WTC11 (cell line): ENCODE measurements around the gene ALDH3A2. TPM values are rescaled to one million over a fixed set of nuclear protein-coding genes. Genes with fewer than 3 reads are reported as not detected.

ENCODE experiments used
- ATF1 ChIP-seq: sonication (generic); formaldehyde crosslinking; IDR thresholded peaks from 2 replicates; pipeline ENCODE4 v1.8.1; 2023; ENCODE audit warnings: mild to moderate bottlenecking, moderate library complexity, missing genetic modification reagents
- ELF4 ChIP-seq: sonication (generic); formaldehyde crosslinking; IDR thresholded peaks from 2 replicates; pipeline ENCODE4 v1.8.1; 2022; ENCODE audit warnings: low read depth, mild to moderate bottlenecking, moderate library complexity, missing genetic modification reagents
- ESRRA ChIP-seq: sonication (generic); formaldehyde crosslinking; IDR thresholded peaks from 2 replicates; pipeline ENCODE4 v1.8.1; 2022; ENCODE audit warnings: mild to moderate bottlenecking, missing genetic modification reagents, borderline replicate concordance
- ETV6 ChIP-seq: sonication (generic); formaldehyde crosslinking; IDR thresholded peaks from 2 replicates; pipeline ENCODE4 v1.8.1; 2022; ENCODE audit warnings: mild to moderate bottlenecking, missing genetic modification reagents
- FOXK1 ChIP-seq: sonication (generic); formaldehyde crosslinking; IDR thresholded peaks from 2 replicates; pipeline ENCODE4 v1.8.0; 2022; ENCODE audit warnings: mild to moderate bottlenecking, moderate library complexity, missing genetic modification reagents
- GABPB1 ChIP-seq: sonication (generic); formaldehyde crosslinking; IDR thresholded peaks from 2 replicates; pipeline ENCODE4 v1.8.1; 2023; ENCODE audit warnings: mild to moderate bottlenecking, missing genetic modification reagents
- KAT7 ChIP-seq: sonication (generic); formaldehyde crosslinking; IDR thresholded peaks from 2 replicates; pipeline ENCODE4 v1.8.1; 2023; ENCODE audit warnings: missing genetic modification reagents, mild to moderate bottlenecking, borderline replicate concordance
- NR1H2 ChIP-seq: sonication (generic); formaldehyde crosslinking; IDR thresholded peaks from 2 replicates; pipeline ENCODE4 v1.9.0; 2021; ENCODE audit warnings: mild to moderate bottlenecking, moderate library complexity, missing genetic modification reagents
- OVOL2 ChIP-seq: fragments of 250-450 bp; sonication (Bioruptor Pico); IDR thresholded peaks from 2 replicates; pipeline ENCODE4 v1.9.0; 2021; ENCODE audit warnings: mild to moderate bottlenecking, borderline replicate concordance
- ZNF219 ChIP-seq: sonication (generic); formaldehyde crosslinking; IDR thresholded peaks from 2 replicates; pipeline ENCODE4 v1.8.0; 2023; ENCODE audit warnings: missing genetic modification reagents, mild to moderate bottlenecking, borderline replicate concordance
- ZNF263 ChIP-seq: sonication (generic); formaldehyde crosslinking; IDR thresholded peaks from 2 replicates; pipeline ENCODE4 v1.8.1; 2022; ENCODE audit warnings: low read depth, mild to moderate bottlenecking, moderate library complexity, missing genetic modification reagents
- ZNF317 ChIP-seq: sonication (generic); formaldehyde crosslinking; IDR thresholded peaks from 2 replicates; pipeline ENCODE4 v1.8.1; 2023; ENCODE audit warnings: low read depth, mild to moderate bottlenecking, moderate library complexity, missing genetic modification reagents, borderline replicate concordance
- total RNA-seq: library from RNA; stranded (reverse); gene quantifications from 3 replicates; pipeline ENCODE4 v1.2.3, GENCODE V29; 2021
- TF ChIP-seq, protein P1 (sequence below): sonication (generic); formaldehyde crosslinking; IDR thresholded peaks from 2 replicates; pipeline ENCODE4 v1.8.1; 2022; ENCODE audit warnings: low read depth, missing genetic modification reagents, borderline replicate concordance
- TF ChIP-seq, protein P2 (sequence below): fragments of 250-450 bp; sonication (Bioruptor Pico); IDR thresholded peaks from 2 replicates; pipeline ENCODE4 v1.9.0; 2021; ENCODE audit warnings: mild to moderate bottlenecking, borderline replicate concordance
- TF ChIP-seq, protein P3 (sequence below): sonication (generic); formaldehyde crosslinking; IDR thresholded peaks from 2 replicates; pipeline ENCODE4 v1.8.0; 2022; ENCODE audit warnings: missing genetic modification reagents
- TF ChIP-seq, protein P4 (sequence below): fragments of 250-450 bp; sonication (Bioruptor Pico); conservative IDR thresholded peaks from 2 replicates; pipeline ENCODE4 v1.9.0; 2021; ENCODE audit warnings: mild to moderate bottlenecking
- TF ChIP-seq, protein P5 (sequence below): sonication (generic); formaldehyde crosslinking; IDR thresholded peaks from 2 replicates; pipeline ENCODE4 v1.8.1; 2022; ENCODE audit warnings: missing genetic modification reagents, borderline replicate concordance
- TF ChIP-seq, protein P6 (sequence below): sonication (generic); formaldehyde crosslinking; IDR thresholded peaks from 2 replicates; pipeline ENCODE4 v1.8.1; 2023; ENCODE audit warnings: mild to moderate bottlenecking, missing genetic modification reagents
- TF ChIP-seq, protein P7 (sequence below): sonication (generic); formaldehyde crosslinking; IDR thresholded peaks from 2 replicates; pipeline ENCODE4 v1.8.1; 2023; ENCODE audit warnings: mild to moderate bottlenecking, missing genetic modification reagents

ALDH3A2 gene
- total RNA-seq, 1 experiment from 2014 or later, result 68.5 TPM

DNA sequence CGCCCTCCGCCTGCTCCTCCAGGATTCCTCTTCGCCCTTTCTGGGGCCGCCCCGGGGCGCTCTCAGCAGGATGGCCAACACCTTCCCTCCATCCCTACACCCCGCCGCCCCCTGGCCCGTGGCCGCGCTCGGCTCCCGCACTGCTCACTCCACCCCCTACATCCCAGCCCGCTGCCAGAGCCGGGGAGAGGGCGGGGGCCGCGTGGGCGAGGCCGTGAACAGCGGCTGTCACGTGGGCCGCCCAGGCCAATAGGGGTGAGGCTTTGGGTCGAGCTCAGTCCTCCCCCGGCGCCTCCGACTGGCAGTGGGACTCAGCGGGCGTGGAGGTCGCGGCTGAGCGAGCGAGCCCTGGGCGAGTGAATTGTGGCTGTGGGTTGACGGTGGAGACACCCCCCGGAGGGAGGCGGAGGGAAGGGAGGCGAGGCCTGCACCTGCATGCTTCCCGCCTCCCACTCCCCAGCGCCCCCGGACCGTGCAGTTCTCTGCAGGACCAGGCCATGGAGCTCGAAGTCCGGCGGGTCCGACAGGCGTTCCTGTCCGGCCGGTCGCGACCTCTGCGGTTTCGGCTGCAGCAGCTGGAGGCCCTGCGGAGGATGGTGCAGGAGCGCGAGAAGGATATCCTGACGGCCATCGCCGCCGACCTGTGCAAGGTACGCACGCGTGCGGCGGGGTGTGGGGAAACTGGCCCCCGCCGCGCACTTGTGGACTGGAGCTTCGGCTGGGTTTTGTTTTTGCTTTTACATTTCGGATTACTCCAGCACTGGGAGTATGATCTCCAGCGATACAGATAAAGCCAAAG, at the start of gene ALDH3A2 (continued):
- TF ChIP-seq, protein P1, sequence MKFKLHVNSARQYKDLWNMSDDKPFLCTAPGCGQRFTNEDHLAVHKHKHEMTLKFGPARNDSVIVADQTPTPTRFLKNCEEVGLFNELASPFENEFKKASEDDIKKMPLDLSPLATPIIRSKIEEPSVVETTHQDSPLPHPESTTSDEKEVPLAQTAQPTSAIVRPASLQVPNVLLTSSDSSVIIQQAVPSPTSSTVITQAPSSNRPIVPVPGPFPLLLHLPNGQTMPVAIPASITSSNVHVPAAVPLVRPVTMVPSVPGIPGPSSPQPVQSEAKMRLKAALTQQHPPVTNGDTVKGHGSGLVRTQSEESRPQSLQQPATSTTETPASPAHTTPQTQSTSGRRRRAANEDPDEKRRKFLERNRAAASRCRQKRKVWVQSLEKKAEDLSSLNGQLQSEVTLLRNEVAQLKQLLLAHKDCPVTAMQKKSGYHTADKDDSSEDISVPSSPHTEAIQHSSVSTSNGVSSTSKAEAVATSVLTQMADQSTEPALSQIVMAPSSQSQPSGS (CRISPR knock-in tag), result no peak
- TF ChIP-seq ELF4, result peak; percentile 69; the same call in 1 of the 2 replicates
- TF ChIP-seq KAT7 (CRISPR knock-in tag), result 0 out of 2 replicates have a peak, but pooled peaks have one; percentile 87
- TF ChIP-seq ETV6 (CRISPR knock-in tag), result peak; percentile 86
- TF ChIP-seq, protein P2, sequence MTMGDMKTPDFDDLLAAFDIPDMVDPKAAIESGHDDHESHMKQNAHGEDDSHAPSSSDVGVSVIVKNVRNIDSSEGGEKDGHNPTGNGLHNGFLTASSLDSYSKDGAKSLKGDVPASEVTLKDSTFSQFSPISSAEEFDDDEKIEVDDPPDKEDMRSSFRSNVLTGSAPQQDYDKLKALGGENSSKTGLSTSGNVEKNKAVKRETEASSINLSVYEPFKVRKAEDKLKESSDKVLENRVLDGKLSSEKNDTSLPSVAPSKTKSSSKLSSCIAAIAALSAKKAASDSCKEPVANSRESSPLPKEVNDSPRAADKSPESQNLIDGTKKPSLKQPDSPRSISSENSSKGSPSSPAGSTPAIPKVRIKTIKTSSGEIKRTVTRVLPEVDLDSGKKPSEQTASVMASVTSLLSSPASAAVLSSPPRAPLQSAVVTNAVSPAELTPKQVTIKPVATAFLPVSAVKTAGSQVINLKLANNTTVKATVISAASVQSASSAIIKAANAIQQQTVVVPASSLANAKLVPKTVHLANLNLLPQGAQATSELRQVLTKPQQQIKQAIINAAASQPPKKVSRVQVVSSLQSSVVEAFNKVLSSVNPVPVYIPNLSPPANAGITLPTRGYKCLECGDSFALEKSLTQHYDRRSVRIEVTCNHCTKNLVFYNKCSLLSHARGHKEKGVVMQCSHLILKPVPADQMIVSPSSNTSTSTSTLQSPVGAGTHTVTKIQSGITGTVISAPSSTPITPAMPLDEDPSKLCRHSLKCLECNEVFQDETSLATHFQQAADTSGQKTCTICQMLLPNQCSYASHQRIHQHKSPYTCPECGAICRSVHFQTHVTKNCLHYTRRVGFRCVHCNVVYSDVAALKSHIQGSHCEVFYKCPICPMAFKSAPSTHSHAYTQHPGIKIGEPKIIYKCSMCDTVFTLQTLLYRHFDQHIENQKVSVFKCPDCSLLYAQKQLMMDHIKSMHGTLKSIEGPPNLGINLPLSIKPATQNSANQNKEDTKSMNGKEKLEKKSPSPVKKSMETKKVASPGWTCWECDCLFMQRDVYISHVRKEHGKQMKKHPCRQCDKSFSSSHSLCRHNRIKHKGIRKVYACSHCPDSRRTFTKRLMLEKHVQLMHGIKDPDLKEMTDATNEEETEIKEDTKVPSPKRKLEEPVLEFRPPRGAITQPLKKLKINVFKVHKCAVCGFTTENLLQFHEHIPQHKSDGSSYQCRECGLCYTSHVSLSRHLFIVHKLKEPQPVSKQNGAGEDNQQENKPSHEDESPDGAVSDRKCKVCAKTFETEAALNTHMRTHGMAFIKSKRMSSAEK (CRISPR knock-in tag), result no peak
- peak; percentile 48; the same call in 1 of the 2 replicates for TF ChIP-seq ZNF317 (CRISPR knock-in tag)
- TF ChIP-seq ATF1 (CRISPR knock-in tag), result no peak
- TF ChIP-seq GABPB1 (CRISPR knock-in tag), result peak; percentile 86
- TF ChIP-seq, protein P3, sequence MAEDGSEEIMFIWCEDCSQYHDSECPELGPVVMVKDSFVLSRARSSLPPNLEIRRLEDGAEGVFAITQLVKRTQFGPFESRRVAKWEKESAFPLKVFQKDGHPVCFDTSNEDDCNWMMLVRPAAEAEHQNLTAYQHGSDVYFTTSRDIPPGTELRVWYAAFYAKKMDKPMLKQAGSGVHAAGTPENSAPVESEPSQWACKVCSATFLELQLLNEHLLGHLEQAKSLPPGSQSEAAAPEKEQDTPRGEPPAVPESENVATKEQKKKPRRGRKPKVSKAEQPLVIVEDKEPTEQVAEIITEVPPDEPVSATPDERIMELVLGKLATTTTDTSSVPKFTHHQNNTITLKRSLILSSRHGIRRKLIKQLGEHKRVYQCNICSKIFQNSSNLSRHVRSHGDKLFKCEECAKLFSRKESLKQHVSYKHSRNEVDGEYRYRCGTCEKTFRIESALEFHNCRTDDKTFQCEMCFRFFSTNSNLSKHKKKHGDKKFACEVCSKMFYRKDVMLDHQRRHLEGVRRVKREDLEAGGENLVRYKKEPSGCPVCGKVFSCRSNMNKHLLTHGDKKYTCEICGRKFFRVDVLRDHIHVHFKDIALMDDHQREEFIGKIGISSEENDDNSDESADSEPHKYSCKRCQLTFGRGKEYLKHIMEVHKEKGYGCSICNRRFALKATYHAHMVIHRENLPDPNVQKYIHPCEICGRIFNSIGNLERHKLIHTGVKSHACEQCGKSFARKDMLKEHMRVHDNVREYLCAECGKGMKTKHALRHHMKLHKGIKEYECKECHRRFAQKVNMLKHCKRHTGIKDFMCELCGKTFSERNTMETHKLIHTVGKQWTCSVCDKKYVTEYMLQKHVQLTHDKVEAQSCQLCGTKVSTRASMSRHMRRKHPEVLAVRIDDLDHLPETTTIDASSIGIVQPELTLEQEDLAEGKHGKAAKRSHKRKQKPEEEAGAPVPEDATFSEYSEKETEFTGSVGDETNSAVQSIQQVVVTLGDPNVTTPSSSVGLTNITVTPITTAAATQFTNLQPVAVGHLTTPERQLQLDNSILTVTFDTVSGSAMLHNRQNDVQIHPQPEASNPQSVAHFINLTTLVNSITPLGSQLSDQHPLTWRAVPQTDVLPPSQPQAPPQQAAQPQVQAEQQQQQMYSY (CRISPR knock-in tag), result peak; percentile 8; the same call in 1 of the 2 replicates
- TF ChIP-seq, protein P4, sequence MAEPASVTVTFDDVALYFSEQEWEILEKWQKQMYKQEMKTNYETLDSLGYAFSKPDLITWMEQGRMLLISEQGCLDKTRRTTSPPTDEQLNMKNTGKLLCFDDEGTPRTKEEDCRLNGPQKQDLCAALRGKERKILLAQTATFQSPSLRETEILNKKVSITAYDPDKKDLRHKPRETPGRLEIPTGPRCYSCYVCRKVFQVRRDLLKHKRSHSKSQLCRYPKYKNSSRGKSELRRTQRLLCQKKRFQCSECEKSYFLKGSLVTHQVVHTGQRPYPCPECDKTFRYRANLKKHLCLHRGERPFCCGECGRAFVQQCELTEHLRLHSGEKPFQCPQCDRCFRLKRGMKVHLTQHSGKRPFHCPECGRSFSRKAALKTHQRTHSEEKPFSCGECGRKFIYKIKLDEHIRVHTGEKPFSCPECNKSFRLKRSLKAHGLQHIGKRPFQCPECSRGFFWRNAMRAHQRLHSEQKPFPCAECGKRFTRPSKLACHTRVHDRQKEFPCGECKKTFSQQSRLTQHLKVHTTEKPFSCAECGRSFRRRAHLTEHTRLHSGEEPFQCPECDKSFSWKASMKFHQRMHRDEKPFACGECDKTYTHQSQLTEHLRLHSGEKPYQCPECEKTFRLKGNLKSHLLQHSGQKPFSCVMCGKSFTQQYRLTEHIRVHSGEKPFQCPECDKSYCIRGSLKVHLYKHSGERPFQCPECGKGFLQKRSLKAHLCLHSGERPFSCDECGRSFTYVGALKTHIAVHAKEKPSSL (CRISPR knock-in tag), result no peak
- TF ChIP-seq ZNF263, result peak; percentile 44; the same call in 1 of the 2 replicates
- no peak; the same call in none of the 2 replicates for TF ChIP-seq FOXK1 (CRISPR knock-in tag)
- peak; percentile 67; the same call in 1 of the 2 replicates for TF ChIP-seq ZNF219 (CRISPR knock-in tag)
- no peak for TF ChIP-seq NR1H2 (CRISPR knock-in tag)
- no peak for TF ChIP-seq OVOL2 (CRISPR knock-in tag)
- TF ChIP-seq, protein P5, sequence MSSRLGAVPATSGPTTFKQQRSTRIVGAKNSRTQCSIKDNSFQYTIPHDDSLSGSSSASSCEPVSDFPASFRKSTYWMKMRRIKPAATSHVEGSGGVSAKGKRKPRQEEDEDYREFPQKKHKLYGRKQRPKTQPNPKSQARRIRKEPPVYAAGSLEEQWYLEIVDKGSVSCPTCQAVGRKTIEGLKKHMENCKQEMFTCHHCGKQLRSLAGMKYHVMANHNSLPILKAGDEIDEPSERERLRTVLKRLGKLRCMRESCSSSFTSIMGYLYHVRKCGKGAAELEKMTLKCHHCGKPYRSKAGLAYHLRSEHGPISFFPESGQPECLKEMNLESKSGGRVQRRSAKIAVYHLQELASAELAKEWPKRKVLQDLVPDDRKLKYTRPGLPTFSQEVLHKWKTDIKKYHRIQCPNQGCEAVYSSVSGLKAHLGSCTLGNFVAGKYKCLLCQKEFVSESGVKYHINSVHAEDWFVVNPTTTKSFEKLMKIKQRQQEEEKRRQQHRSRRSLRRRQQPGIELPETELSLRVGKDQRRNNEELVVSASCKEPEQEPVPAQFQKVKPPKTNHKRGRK (CRISPR knock-in tag), result no peak
- TF ChIP-seq ESRRA (CRISPR knock-in tag), result no peak; the same call in 1 of the 2 replicates
- TF ChIP-seq, protein P6, sequence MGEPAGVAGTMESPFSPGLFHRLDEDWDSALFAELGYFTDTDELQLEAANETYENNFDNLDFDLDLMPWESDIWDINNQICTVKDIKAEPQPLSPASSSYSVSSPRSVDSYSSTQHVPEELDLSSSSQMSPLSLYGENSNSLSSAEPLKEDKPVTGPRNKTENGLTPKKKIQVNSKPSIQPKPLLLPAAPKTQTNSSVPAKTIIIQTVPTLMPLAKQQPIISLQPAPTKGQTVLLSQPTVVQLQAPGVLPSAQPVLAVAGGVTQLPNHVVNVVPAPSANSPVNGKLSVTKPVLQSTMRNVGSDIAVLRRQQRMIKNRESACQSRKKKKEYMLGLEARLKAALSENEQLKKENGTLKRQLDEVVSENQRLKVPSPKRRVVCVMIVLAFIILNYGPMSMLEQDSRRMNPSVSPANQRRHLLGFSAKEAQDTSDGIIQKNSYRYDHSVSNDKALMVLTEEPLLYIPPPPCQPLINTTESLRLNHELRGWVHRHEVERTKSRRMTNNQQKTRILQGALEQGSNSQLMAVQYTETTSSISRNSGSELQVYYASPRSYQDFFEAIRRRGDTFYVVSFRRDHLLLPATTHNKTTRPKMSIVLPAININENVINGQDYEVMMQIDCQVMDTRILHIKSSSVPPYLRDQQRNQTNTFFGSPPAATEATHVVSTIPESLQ, result peak; percentile 83; the same call in 1 of the 2 replicates
- TF ChIP-seq, protein P7, sequence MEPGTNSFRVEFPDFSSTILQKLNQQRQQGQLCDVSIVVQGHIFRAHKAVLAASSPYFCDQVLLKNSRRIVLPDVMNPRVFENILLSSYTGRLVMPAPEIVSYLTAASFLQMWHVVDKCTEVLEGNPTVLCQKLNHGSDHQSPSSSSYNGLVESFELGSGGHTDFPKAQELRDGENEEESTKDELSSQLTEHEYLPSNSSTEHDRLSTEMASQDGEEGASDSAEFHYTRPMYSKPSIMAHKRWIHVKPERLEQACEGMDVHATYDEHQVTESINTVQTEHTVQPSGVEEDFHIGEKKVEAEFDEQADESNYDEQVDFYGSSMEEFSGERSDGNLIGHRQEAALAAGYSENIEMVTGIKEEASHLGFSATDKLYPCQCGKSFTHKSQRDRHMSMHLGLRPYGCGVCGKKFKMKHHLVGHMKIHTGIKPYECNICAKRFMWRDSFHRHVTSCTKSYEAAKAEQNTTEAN (CRISPR knock-in tag), result peak; percentile 84
